A673 (cell line): ENCODE results near the gene NYNRIN. TPM values are rescaled to one million over a fixed set of nuclear protein-coding genes. Genes with fewer than 3 reads are reported as not detected.

Source experiments
- BruUV-seq: library from RNA; stranded (reverse); fragments of 400-500 nt; replicated peaks from 2 replicates; lab custom pipeline; 2021; lab: Mats Ljungman, UMichigan
- CTCF ChIA-PET: fragments of 300-600 bp; sonication (Branson Sonifier 250); formaldehyde crosslinking; loops from one replicate; lab custom pipeline; 2022; ENCODE audit warnings: antibody characterized with exemption; lab: Charles Lee
- POLR2A ChIA-PET: fragments of 300-600 bp; sonication (Branson Sonifier 250); formaldehyde crosslinking; loops from one replicate; lab custom pipeline; 2022; ENCODE audit warnings: antibody characterized with exemption; ENCODE audit not compliant: low non-redundant PET; lab: Charles Lee
- DNase-seq: peaks from one replicate; pipeline ENCODE4 v3.0.0-alpha.2; 2015; ENCODE audit warnings: low spot score
- H3K27ac ChIP-seq: fragments of 200-600 bp; sonication (generic); 2 replicates; pipeline ENCODE4 v1.5.1; 2016; ENCODE audit warnings: mixed run types, low read depth, mild to moderate bottlenecking, mixed read lengths, antibody characterized with exemption, low read length; ENCODE audit not compliant: poor library complexity, severe bottlenecking
- H3K27me3 ChIP-seq: fragments of 200-600 bp; sonication (generic); replicated peaks from 2 replicates; pipeline ENCODE4 v1.6.1; 2017; ENCODE audit warnings: mixed run types, low read depth, mild to moderate bottlenecking, mixed read lengths, antibody characterized with exemption, low read length; ENCODE audit not compliant: insufficient read depth, poor library complexity
- H3K36me3 ChIP-seq: fragments of 200-600 bp; sonication (generic); 2 replicates; pipeline ENCODE4 v1.6.1; 2016; ENCODE audit warnings: mixed run types, mild to moderate bottlenecking, mixed read lengths, antibody characterized with exemption, low read length; ENCODE audit not compliant: insufficient read depth, poor library complexity, severe bottlenecking
- H3K4me1 ChIP-seq: fragments of 200-600 bp; sonication (generic); 2 replicates; pipeline ENCODE4 v1.6.1; 2017; ENCODE audit warnings: mixed run types, mild to moderate bottlenecking, mixed read lengths, antibody characterized with exemption, low read length; ENCODE audit not compliant: insufficient read depth, poor library complexity, severe bottlenecking
- H3K4me3 ChIP-seq: fragments of 200-600 bp; sonication (generic); 2 replicates; pipeline ENCODE4 v1.5.1; 2016; ENCODE audit warnings: low read depth, mixed run types, mild to moderate bottlenecking, mixed read lengths, low read length; ENCODE audit not compliant: poor library complexity, severe bottlenecking
- H3K9me3 ChIP-seq: fragments of 200-600 bp; sonication (generic); 2 replicates; pipeline ENCODE4 v1.6.1; 2016; ENCODE audit warnings: mixed run types, low read depth, mild to moderate bottlenecking, mixed read lengths, antibody characterized with exemption, low read length; ENCODE audit not compliant: poor library complexity, severe bottlenecking
- CTCF ChIP-seq: fragments of 300-800, 200-600 bp; sonication (generic); conservative IDR thresholded peaks from 2 replicates; pipeline ENCODE4 v1.5.1; 2017; ENCODE audit warnings: low read depth, mild to moderate bottlenecking, antibody characterized with exemption, low read length, moderate library complexity, mixed read lengths
- EZH2 ChIP-seq: fragments of 200-600 bp; sonication (generic); IDR thresholded peaks from 2 replicates; pipeline ENCODE4 v1.6.1; 2017; ENCODE audit warnings: borderline replicate concordance, low read depth, mild to moderate bottlenecking, mixed read lengths, antibody characterized with exemption, low read length; ENCODE audit not compliant: poor library complexity, severe bottlenecking
- intact Hi-C: fragments of 100-400 bp; cut with micrococcal nuclease; formaldehyde crosslinking; loops from one replicate; pipeline ENCODE4 v1.10.0; 2022; ENCODE audit not compliant: unreplicated experiment
- total RNA-seq: library from RNA; stranded (reverse); gene quantifications from 2 replicates; pipeline ENCODE4 v1.2.3, GENCODE V29; 2021

The NYNRIN gene
- total RNA-seq, 1 experiment from 2014 or later, result 8.6 TPM

GRCh38 chr14:24404814-24405213, 6.0 kb downstream of the NYNRIN start:
- BruUV-seq, result no TSS peak
- TF ChIP-seq EZH2, result no peak
- CTCF ChIA-PET, result no interaction called here
- Histone ChIP-seq H3K36me3 (no peaks in the 10 kb centered on the region), H3K27me3 (no peaks in the 10 kb centered on the region), H3K27ac (no peak overlapping the region), H3K9me3 (no peaks in the 10 kb centered on the region), H3K4me3 (no peak overlapping the region), H3K4me1 (peaks cover 9% of the 10 kb centered on the region)
- POLR2A ChIA-PET, result no interaction called here
- no peak for DNase-seq
- intact Hi-C loops, result no loop called here

GRCh38 chr14:24406416-24406815, 7.6 kb downstream of the NYNRIN start:
- TF ChIP-seq EZH2 (no peak), CTCF (no peak)
- CTCF ChIA-PET, result no interaction called here
- Histone ChIP-seq H3K27ac (no peak overlapping the region), H3K4me1 (no peaks in the 10 kb centered on the region), H3K4me3 (no peak overlapping the region), H3K36me3 (no peaks in the 10 kb centered on the region), H3K27me3 (no peaks in the 10 kb centered on the region), H3K9me3 (no peaks in the 10 kb centered on the region)
- no peak for DNase-seq
- POLR2A ChIA-PET, result no interaction called here
- intact Hi-C loops, result no loop called here
- no TSS peak for BruUV-seq

GRCh38 chr14:24407608-24408325, 9.0 kb downstream of the NYNRIN start:
- no peak overlapping the region for H3K27ac ChIP-seq
- H3K4me3 ChIP-seq, result no peak overlapping the region
- TF ChIP-seq CTCF, result no peak
- no peak for TF ChIP-seq EZH2
- no TSS peak for BruUV-seq
- no peaks in the 10 kb centered on the region for H3K27me3 ChIP-seq
- H3K9me3 ChIP-seq, result no peaks in the 10 kb centered on the region
- CTCF ChIA-PET, result no interaction called here
- no peaks in the 10 kb centered on the region for H3K4me1 ChIP-seq
- POLR2A ChIA-PET, result no interaction called here
- H3K36me3 ChIP-seq, result no peaks in the 10 kb centered on the region
- no peak for DNase-seq
- intact Hi-C loops, result no loop called here
